Measurements from ENCODE around the gene TNFRSF11A. TPM values are rescaled to one million over a fixed set of nuclear protein-coding genes. Genes with fewer than 3 reads are reported as not detected.

Gene TNFRSF11A
- total RNA-seq, 1 donor from 2014 or later, result 2.7 TPM

GRCh38 chr18:62435435-62436031, 110.4 kb downstream of the TNFRSF11A start:
- intact Hi-C loops (cut with DNase I), result no loop called here
- DNase-seq (ENCODE audit: low spot score) (no peak), ATAC-seq (no peak)

- ATAC-seq (peak; percentile 76), DNase-seq (ENCODE audit: low spot score) (no peak)
- intact Hi-C loops (cut with DNase I), result no loop called here
These were observed 111.6 kb downstream of the TNFRSF11A start for GRCh38 chr18:62436636-62437234.

- ATAC-seq, result peak; percentile 97
- DNase-seq (ENCODE audit: low spot score), result peak; percentile 87
- intact Hi-C loops (cut with DNase I), result no loop called here
These were observed 112.3 kb downstream of the TNFRSF11A start for GRCh38 chr18:62437235-62438017.

GRCh38 chr18:62438018-62438329, 112.9 kb downstream of the TNFRSF11A start:
- no peak for ATAC-seq
- intact Hi-C loops (cut with DNase I), result no loop called here
- DNase-seq (ENCODE audit: low spot score), result no peak

- intact Hi-C loops (cut with DNase I), result no loop called here
- DNase-seq (ENCODE audit: low spot score), result no peak
- ATAC-seq, result no peak
These were observed 113.3 kb downstream of the TNFRSF11A start for GRCh38 chr18:62438402-62438801.

GRCh38 chr18:62438866-62439265, 113.8 kb downstream of the TNFRSF11A start:
- no peak for DNase-seq (ENCODE audit: low spot score)
- intact Hi-C loops (cut with DNase I), result no loop called here
- no peak for ATAC-seq

Other genes starting within 250 kb of the TNFRSF11A start
- gene PIGN, start 138.3 kb upstream of the TNFRSF11A start, total RNA-seq, result 34.3 TPM
- gene RELCH, start 138.1 kb upstream of the TNFRSF11A start, total RNA-seq, result 39.9 TPM
- gene ZCCHC2, start 197.7 kb downstream of the TNFRSF11A start, total RNA-seq, result 35.5 TPM

All from sciatic nerve (tissue), 2 donors.